H9 (cell line): ENCODE data around the gene OSBPL9. TPM values are rescaled to one million over a fixed set of nuclear protein-coding genes. Genes with fewer than 3 reads are reported as not detected.

Experiments
- DNase-seq: peaks from one replicate; pipeline ENCODE4 v3.0.0-alpha.2; 2017
- H2AFZ ChIP-seq: one replicate; pipeline ENCODE4 v1.6.1; 2013; ENCODE audit warnings: mild to moderate bottlenecking, low read length, control low read depth, moderate library complexity
- H2AK5ac ChIP-seq: 2 replicates; pipeline ENCODE4 v1.6.1; 2013; ENCODE audit warnings: low read length, control low read depth, mixed read lengths; ENCODE audit not compliant: insufficient read length
- H2BK120ac ChIP-seq: one replicate; pipeline ENCODE4 v1.6.1; 2013; ENCODE audit warnings: low read depth, mild to moderate bottlenecking, low read length, control low read depth, inconsistent platforms; ENCODE audit not compliant: poor library complexity, severe bottlenecking
- H2BK12ac ChIP-seq: 2 replicates; pipeline ENCODE4 v1.6.1; 2013; ENCODE audit warnings: low read length, control low read depth, mixed read lengths, low read depth; ENCODE audit not compliant: insufficient read length
- H2BK15ac ChIP-seq: 2 replicates; pipeline ENCODE4 v1.6.1; 2013; ENCODE audit warnings: low read depth, low read length, control low read depth
- H2BK20ac ChIP-seq: one replicate; pipeline ENCODE4 v1.6.1; 2013; ENCODE audit warnings: low read depth, mild to moderate bottlenecking, low read length, control low read depth, inconsistent platforms; ENCODE audit not compliant: poor library complexity, severe bottlenecking
- H2BK5ac ChIP-seq: 2 replicates; pipeline ENCODE4 v1.6.1; 2013; ENCODE audit warnings: low read length, control low read depth, mixed read lengths; ENCODE audit not compliant: insufficient read length
- H3K14ac ChIP-seq: 2 replicates; pipeline ENCODE4 v1.6.1; 2013; ENCODE audit warnings: low read length, control low read depth; ENCODE audit not compliant: insufficient read depth
- H3K18ac ChIP-seq: 2 replicates; pipeline ENCODE4 v1.6.1; 2013; ENCODE audit warnings: low read depth, mild to moderate bottlenecking, mixed read lengths, low read length, control low read depth; ENCODE audit not compliant: insufficient read length
- H3K23ac ChIP-seq: 2 replicates; pipeline ENCODE4 v1.6.1; 2013; ENCODE audit warnings: low read length, control low read depth, mixed read lengths, low read depth; ENCODE audit not compliant: insufficient read length
- H3K23me2 ChIP-seq: 2 replicates; pipeline ENCODE4 v1.6.1; 2013; ENCODE audit warnings: low read depth, mild to moderate bottlenecking, mixed read lengths, low read length, control low read depth; ENCODE audit not compliant: insufficient read length, poor library complexity, severe bottlenecking
- H3K27ac ChIP-seq: 2 replicates; pipeline ENCODE4 v1.5.1; 2013; ENCODE audit warnings: low read length, control low read depth, mixed read lengths, low read depth; ENCODE audit not compliant: insufficient read length
- H3K27me3 ChIP-seq: 2 replicates; pipeline ENCODE4 v1.6.1; 2013; ENCODE audit warnings: low read length, control low read depth, inconsistent platforms; ENCODE audit not compliant: insufficient read depth
- H3K4ac ChIP-seq: 2 replicates; pipeline ENCODE4 v1.6.1; 2013; ENCODE audit warnings: low read depth, mild to moderate bottlenecking, control low read depth, inconsistent platforms, low read length, moderate library complexity
- H3K4me1 ChIP-seq: 2 replicates; pipeline ENCODE4 v1.6.1; 2013; ENCODE audit warnings: low read length, control low read depth, inconsistent platforms; ENCODE audit not compliant: insufficient read depth
- H3K4me2 ChIP-seq: 2 replicates; pipeline ENCODE4 v1.6.1; 2013; ENCODE audit warnings: low read length, control low read depth, mixed read lengths; ENCODE audit not compliant: insufficient read length, insufficient read depth
- H3K56ac ChIP-seq: 2 replicates; pipeline ENCODE4 v1.6.1; 2013; ENCODE audit warnings: low read depth, mild to moderate bottlenecking, mixed read lengths, low read length, control low read depth; ENCODE audit not compliant: insufficient read length
- H3K79me1 ChIP-seq: 2 replicates; pipeline ENCODE4 v1.6.1; 2013; ENCODE audit warnings: low read depth, mild to moderate bottlenecking, moderate library complexity, low read length, control low read depth, inconsistent platforms; ENCODE audit not compliant: insufficient read depth, poor library complexity, severe bottlenecking
- H3K79me2 ChIP-seq: 2 replicates; pipeline ENCODE4 v1.6.1; 2013; ENCODE audit warnings: low read length, control low read depth, inconsistent platforms; ENCODE audit not compliant: insufficient read depth
- H3K9ac ChIP-seq: 2 replicates; pipeline ENCODE4 v1.6.1; 2013; ENCODE audit warnings: low read length, control low read depth, mixed read lengths; ENCODE audit not compliant: insufficient read length; ENCODE audit errors: extremely low read depth
- H3K9me3 ChIP-seq: one replicate; pipeline ENCODE4 v1.6.1; 2013; ENCODE audit warnings: low read depth, low read length, inconsistent platforms; ENCODE audit not compliant: control insufficient read depth
- H3T11ph ChIP-seq: one replicate; pipeline ENCODE4 v1.6.1; 2013; ENCODE audit warnings: mild to moderate bottlenecking, low read length, control low read depth, inconsistent platforms
- H4K20me1 ChIP-seq: one replicate; pipeline ENCODE4 v1.6.1; 2013; ENCODE audit not compliant: control insufficient read depth, insufficient read length, insufficient read depth
- H4K5ac ChIP-seq: 2 replicates; pipeline ENCODE4 v1.6.1; 2013; ENCODE audit warnings: low read depth, mild to moderate bottlenecking, mixed read lengths, low read length, control low read depth; ENCODE audit not compliant: insufficient read length
- H4K8ac ChIP-seq: replicated peaks from 2 replicates; pipeline ENCODE4 v1.6.1; 2013; ENCODE audit warnings: low read length, control low read depth, mixed read lengths, low read depth; ENCODE audit not compliant: insufficient read length
- H4K91ac ChIP-seq: 2 replicates; pipeline ENCODE4 v1.6.1; 2013; ENCODE audit warnings: low read depth, mild to moderate bottlenecking, moderate library complexity, mixed read lengths, low read length, control low read depth; ENCODE audit not compliant: insufficient read length
- H3K27ac Mint-ChIP-seq, 3 experiments: 2 replicates in 2 of 3; 3 replicates in 1 of 3; pipeline ENCODE4 v1.8.0; 2020 to 2021; ENCODE audit warnings: mixed read lengths in 3 of 3, mild to moderate bottlenecking in 1 of 3, moderate library complexity in 1 of 3
- H3K27me3 Mint-ChIP-seq: 2 replicates; pipeline ENCODE4 v1.8.0; 2021; ENCODE audit warnings: low read depth, mild to moderate bottlenecking, moderate library complexity, mixed read lengths
- H3K36me3 Mint-ChIP-seq, 3 experiments: 2 replicates in 2 of 3; 3 replicates in 1 of 3; pipeline ENCODE4 v1.8.0; 2020 to 2021; ENCODE audit warnings: low read depth in 3 of 3, mixed read lengths in 3 of 3; ENCODE audit not compliant: insufficient read depth in 1 of 3
- H3K4me1 Mint-ChIP-seq, 2 experiments: 2 replicates each; pipeline ENCODE4 v1.8.0; 2020; ENCODE audit warnings: mixed read lengths in 2 of 2
- H3K4me3 Mint-ChIP-seq, 2 experiments: 2 replicates in 1 of 2; 3 replicates in 1 of 2; pipeline ENCODE4 v1.8.0; 2020 to 2021; ENCODE audit warnings: mild to moderate bottlenecking in 2 of 2, mixed read lengths in 2 of 2, moderate library complexity in 1 of 2
- H3K9me3 Mint-ChIP-seq, 2 experiments: 2 replicates in 1 of 2; 3 replicates in 1 of 2; pipeline ENCODE4 v1.8.0; 2020; ENCODE audit warnings: mild to moderate bottlenecking in 2 of 2, mixed read lengths in 2 of 2, moderate library complexity in 1 of 2
- WGBS: extraction: QIAGEN DNeasy Blood & Tissue Kit; methylation state at CpG from one replicate; pipeline ENCODE4 v1.1.7; 2013; ENCODE audit warnings: missing lambda C conversion rate, low lambda C conversion rate, mixed read lengths; ENCODE audit not compliant: insufficient read length; ENCODE audit errors: extremely low coverage; 5-methylcytosine and 5-hydroxymethylcytosine counted together
- total RNA-seq: library from RNA; stranded (reverse); gene quantifications from 2 replicates; pipeline ENCODE4 v1.2.1, GENCODE V29; 2021
- TF ChIP-seq, protein P1 (sequence below): fragments of 200-600 bp; sonication (generic); conservative IDR thresholded peaks from 3 replicates; pipeline ENCODE4 v1.8.0; 2021; ENCODE audit warnings: antibody characterized with exemption, mild to moderate bottlenecking

OSBPL9 gene
- total RNA-seq, 1 experiment from 2014 or later, result 76.7 TPM

DNA sequence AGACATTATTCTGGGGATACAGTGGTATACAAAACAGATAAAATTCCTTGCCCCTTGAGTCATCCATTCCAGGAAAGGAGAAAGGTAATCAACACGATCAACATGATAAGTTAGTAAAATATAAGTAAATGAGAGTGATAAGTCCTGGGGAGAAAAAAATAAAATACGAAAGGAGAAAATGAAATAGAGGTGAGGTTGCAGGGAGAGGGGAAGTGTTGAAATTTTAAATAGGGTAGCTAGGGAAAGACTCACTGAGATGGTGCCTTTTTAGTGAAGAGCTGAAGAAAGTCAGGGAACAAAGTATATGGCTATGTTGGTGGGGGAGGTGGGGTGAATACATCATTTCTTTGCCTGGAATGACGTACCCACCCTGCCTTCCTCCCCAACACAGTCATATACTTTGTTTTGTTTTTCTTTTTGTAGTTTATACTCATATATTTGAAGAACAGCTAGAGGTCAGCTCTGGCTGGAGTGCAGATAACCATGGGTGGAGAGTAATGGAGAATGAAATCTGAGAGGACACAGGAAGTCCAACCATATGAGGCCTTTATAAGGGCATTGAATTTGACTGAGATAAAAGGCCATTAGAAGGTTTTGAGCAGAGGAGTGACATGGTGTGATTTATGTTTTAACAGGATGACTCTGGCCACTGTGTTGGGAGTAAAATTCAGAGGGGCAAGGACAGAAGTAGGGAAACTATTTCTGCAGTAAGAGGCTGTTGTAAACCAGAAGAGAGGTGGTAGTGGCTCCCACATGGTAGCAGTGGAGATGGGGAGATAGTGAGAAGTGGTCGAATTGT is 54.8 kb downstream of the OSBPL9 start:
- Histone ChIP-seq H3K18ac (no peak overlapping the region), H3K23ac (no peak overlapping the region), H2BK15ac (no peak overlapping the region), H3K9me3 (no peaks in the 10 kb centered on the region), H3K4me1 (peaks cover 4% of the 10 kb centered on the region; the same call in 1 of the 2 replicates), H3T11ph (no peak overlapping the region), H3K4ac (no peak overlapping the region), H3K79me1 (no peaks in the 10 kb centered on the region), H2BK20ac (no peak overlapping the region), H4K8ac (no peak overlapping the region), H2AFZ (no peak overlapping the region), H3K9ac (no peak overlapping the region), H3K79me2 (no peaks in the 10 kb centered on the region), H2BK12ac (no peak overlapping the region), H3K14ac (no peak overlapping the region), H4K20me1 (no peaks in the 10 kb centered on the region), H3K27ac (no peak overlapping the region), H3K23me2 (no peaks in the 10 kb centered on the region), H3K56ac (no peak overlapping the region), H3K27me3 (no peaks in the 10 kb centered on the region), H2AK5ac (no peak overlapping the region), H4K5ac (no peak overlapping the region), H2BK120ac (no peak overlapping the region), H4K91ac (no peak overlapping the region), H2BK5ac (no peak overlapping the region), H3K4me2 (no peak overlapping the region)
- Mint-ChIP-seq H3K27me3 (no peaks in the 10 kb centered on the region), H3K4me3 (no peak overlapping the region), H3K4me1 (peaks cover 4% of the 10 kb centered on the region in 2 experiments; a peak in 1 of 4 replicates), H3K27ac (no peak overlapping the region), H3K9me3 (no peaks in the 10 kb centered on the region), H3K36me3 (no peaks in the 10 kb centered on the region)
- no peak for DNase-seq
- 100% methylated on average over 1 of the region's 4 CpGs for WGBS
- TF ChIP-seq, protein P1, sequence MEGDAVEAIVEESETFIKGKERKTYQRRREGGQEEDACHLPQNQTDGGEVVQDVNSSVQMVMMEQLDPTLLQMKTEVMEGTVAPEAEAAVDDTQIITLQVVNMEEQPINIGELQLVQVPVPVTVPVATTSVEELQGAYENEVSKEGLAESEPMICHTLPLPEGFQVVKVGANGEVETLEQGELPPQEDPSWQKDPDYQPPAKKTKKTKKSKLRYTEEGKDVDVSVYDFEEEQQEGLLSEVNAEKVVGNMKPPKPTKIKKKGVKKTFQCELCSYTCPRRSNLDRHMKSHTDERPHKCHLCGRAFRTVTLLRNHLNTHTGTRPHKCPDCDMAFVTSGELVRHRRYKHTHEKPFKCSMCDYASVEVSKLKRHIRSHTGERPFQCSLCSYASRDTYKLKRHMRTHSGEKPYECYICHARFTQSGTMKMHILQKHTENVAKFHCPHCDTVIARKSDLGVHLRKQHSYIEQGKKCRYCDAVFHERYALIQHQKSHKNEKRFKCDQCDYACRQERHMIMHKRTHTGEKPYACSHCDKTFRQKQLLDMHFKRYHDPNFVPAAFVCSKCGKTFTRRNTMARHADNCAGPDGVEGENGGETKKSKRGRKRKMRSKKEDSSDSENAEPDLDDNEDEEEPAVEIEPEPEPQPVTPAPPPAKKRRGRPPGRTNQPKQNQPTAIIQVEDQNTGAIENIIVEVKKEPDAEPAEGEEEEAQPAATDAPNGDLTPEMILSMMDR, result no peak
